HAP-1 (cell line): ENCODE measurements around the gene PTGER3.

Experiments used
- DNase-seq, 2 experiments: peaks; one replicate each; pipeline ENCODE4 v3.0.0-alpha.2; 2016 to 2020; ENCODE audit warnings: low spot score in 2 of 2
- H3K27me3 ChIP-seq: fragments of 250-450 bp; sonication (Bioruptor Pico); 2 replicates; pipeline ENCODE4 v1.5.1; 2020; ENCODE audit warnings: low read depth, mild to moderate bottlenecking, moderate library complexity
- H3K36me3 ChIP-seq: fragments of 250-450 bp; sonication (Bioruptor Pico); replicated peaks from 2 replicates; pipeline ENCODE4 v1.5.1; 2020; ENCODE audit warnings: mild to moderate bottlenecking
- H3K4me1 ChIP-seq: fragments of 250-450 bp; sonication (Bioruptor Pico); 2 replicates; pipeline ENCODE4 v1.5.1; 2020; ENCODE audit warnings: mild to moderate bottlenecking
- H3K4me3 ChIP-seq: fragments of 250-450 bp; sonication (Bioruptor Pico); 2 replicates; pipeline ENCODE4 v1.5.1; 2020; ENCODE audit warnings: mild to moderate bottlenecking, moderate library complexity
- H3K9me3 ChIP-seq: fragments of 250-450 bp; sonication (Bioruptor Pico); 2 replicates; pipeline ENCODE4 v1.5.1; 2020; ENCODE audit warnings: mild to moderate bottlenecking, moderate library complexity
- in situ Hi-C: fragments of 300-500 bp; cut with MboI; formaldehyde crosslinking; loops from 3 replicates; pipeline ENCODE4 v1.14.3; 2020; ENCODE audit warnings: low sequenced_read_pairs, inconsistent platforms, mixed read lengths

PTGER3 gene

DNA sequence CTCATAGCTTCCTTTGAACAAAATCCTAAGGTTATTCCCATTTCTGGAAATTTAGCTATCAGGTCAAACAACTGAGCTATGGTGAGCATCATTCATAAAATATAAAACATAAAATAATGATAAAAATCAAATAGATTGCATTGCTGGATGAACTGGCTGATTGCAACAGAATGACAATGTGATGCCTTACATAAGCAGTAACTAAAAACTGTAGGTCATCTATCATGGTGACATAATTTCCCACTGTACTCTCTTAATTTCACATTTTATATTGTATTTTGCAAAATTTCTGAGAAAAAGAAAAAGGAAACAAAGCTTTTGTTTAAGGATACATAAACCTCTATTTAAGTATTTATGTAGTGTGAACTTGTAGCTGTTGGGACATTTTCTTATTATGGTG is 4.6 kb downstream of the PTGER3 start:
- peaks cover 2% of the 10 kb centered on the region; the same call in 1 of the 2 replicates for H3K36me3 ChIP-seq
- DNase-seq, result no peak
- no peaks in the 10 kb centered on the region for H3K9me3 ChIP-seq
- no peak overlapping the region for H3K4me3 ChIP-seq
- in situ Hi-C loops, result loop anchor here (10.0 kb wide), 1 partner anchor 508 kb away; no protein-coding TSS in a partner anchor
- H3K27me3 ChIP-seq, result no peaks in the 10 kb centered on the region
- peaks cover 11% of the 10 kb centered on the region for H3K4me1 ChIP-seq

GRCh38 chr1:71041806-71042205 is 5.8 kb downstream of the PTGER3 start:
- no peaks in the 10 kb centered on the region for H3K9me3 ChIP-seq
- H3K36me3 ChIP-seq, result peaks cover 8% of the 10 kb centered on the region; the same call in 1 of the 2 replicates
- H3K4me1 ChIP-seq, result peaks cover 8% of the 10 kb centered on the region
- no peak for DNase-seq
- in situ Hi-C loops, result loop anchor here (10.0 kb wide), 1 partner anchor 507 kb away; no protein-coding TSS in a partner anchor
- no peaks in the 10 kb centered on the region for H3K27me3 ChIP-seq
- no peak overlapping the region for H3K4me3 ChIP-seq

DNA sequence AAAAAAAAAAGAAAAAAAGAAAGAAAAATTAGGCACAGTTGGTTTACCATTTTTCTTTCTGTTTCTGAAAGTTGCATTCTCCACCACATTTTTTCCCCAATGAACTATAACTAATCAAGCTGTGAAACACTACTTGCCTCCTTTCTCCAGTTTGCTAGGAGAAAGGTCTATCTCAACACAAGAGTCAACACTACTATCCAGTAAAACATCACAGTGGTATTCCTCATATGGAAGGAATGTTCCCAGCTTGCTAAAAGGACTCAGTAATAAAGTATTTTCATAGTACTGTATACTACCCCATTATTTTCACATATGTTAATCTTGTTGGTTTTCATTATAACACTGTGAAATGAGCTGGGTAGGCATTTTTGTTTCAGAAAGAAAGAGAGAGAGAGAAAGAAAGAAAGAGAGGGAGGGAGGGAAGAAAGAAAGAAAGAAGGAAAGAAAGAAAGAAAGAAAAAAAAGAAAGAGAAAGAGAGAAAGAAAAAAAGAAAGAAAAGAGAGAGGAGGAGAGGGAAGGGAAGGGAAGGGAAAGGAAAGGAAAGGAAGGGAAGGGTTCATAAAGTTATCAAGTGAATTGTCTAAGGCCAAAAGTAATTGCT is 7.9 kb downstream of the PTGER3 start:
- Histone ChIP-seq H3K36me3 (peaks cover 8% of the 10 kb centered on the region; the same call in 1 of the 2 replicates), H3K27me3 (no peaks in the 10 kb centered on the region), H3K9me3 (no peaks in the 10 kb centered on the region), H3K4me3 (no peak overlapping the region), H3K4me1 (peaks cover 8% of the 10 kb centered on the region)
- no peak for DNase-seq
- in situ Hi-C loops, result loop anchor here (10.0 kb wide), 1 partner anchor 505 kb away; no protein-coding TSS in a partner anchor

GRCh38 chr1:71038942-71039341 is 8.7 kb downstream of the PTGER3 start:
- no peak for DNase-seq
- in situ Hi-C loops, result no loop called here
- H3K4me3 ChIP-seq, result no peak overlapping the region
- no peaks in the 10 kb centered on the region for H3K9me3 ChIP-seq
- peaks cover 8% of the 10 kb centered on the region for H3K4me1 ChIP-seq
- no peaks in the 10 kb centered on the region for H3K27me3 ChIP-seq
- H3K36me3 ChIP-seq, result peaks cover 8% of the 10 kb centered on the region; the same call in 1 of the 2 replicates

DNA sequence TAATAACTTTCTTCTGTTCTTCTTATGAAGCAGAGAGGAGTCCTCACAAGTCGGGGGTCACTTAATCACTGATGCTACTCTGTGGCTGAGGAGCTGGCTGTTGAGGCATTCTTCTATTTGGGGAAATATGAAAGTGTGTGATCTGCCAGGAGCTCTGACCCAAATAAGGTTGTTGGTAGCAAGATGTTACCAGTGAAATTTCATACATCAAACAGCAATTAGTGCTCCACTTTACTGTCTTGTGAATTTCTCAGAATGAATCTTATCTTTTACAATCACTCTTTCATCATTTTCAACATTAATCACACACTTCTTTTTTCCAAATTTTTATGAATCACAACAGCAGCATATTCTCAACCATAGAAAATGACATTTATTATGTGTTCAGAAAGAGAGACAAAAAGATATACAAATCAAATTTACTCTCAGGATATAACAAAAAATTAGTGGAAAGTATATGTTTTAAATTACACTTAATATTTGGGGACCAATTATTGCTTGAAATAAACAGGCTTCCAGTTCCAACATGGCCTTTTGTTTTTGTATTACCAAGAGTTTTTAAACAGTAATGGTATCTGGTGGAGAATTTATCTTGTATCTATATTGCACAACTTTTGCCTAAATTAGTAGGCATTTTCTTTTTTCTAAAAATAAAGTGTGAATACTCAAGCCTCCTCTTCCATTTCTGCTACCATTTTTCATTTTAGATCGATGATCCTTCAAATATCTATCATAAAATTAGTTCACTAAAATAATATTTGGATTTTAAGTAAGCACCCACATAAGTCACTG is 9.6 kb downstream of the PTGER3 start:
- H3K4me1 ChIP-seq, result peaks cover 8% of the 10 kb centered on the region
- in situ Hi-C loops, result no loop called here
- no peaks in the 10 kb centered on the region for H3K9me3 ChIP-seq
- no peaks in the 10 kb centered on the region for H3K27me3 ChIP-seq
- DNase-seq, result no peak
- no peak overlapping the region for H3K4me3 ChIP-seq
- peaks cover 8% of the 10 kb centered on the region; the same call in 1 of the 2 replicates for H3K36me3 ChIP-seq

DNA sequence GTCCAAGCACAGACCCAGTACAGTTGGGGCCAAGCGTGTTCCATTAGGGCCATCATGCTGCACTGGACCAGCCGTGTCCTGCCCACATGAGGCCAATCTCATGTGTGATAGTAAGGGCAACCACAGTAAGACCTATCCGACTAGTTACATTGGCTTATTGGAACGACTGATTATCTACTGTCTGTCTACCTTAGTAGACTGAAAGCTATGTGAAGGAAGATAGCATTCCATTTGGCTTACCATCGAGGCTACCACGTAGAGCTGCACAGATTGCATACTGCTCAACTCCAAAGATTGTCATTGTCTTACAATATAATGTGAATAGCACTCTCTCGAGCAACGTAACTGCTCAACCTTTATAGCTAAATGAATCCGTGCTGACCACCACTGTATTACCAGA is 10.6 kb downstream of the PTGER3 start:
- Histone ChIP-seq H3K4me1 (no peaks in the 10 kb centered on the region; the same call in 1 of the 2 replicates), H3K4me3 (no peak overlapping the region), H3K27me3 (no peaks in the 10 kb centered on the region), H3K9me3 (no peaks in the 10 kb centered on the region), H3K36me3 (peaks cover 8% of the 10 kb centered on the region; the same call in 1 of the 2 replicates)
- in situ Hi-C loops, result no loop called here
- DNase-seq, result no peak

DNA sequence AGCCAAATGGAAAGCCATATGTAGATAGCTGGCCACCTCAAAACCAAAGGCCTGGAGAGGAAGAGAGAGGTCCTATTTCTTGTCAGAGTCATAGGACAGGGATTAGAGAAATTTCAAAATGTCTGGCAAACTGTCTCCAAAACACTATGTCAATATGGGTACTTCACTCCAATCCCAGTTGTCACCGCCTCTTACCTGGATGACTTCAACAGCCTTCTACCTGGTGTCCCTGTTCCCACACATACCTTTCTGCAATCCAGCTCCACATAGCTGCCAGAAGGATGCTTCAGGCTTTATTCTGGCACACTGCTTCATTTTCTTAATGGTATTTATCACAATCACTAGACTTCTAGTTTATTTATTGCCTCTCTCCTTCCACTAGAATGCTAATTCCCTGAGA is 14.5 kb downstream of the PTGER3 start:
- H3K27me3 ChIP-seq, result no peaks in the 10 kb centered on the region
- peaks cover 8% of the 10 kb centered on the region for H3K4me1 ChIP-seq
- no peak overlapping the region for H3K4me3 ChIP-seq
- in situ Hi-C loops, result no loop called here
- no peaks in the 10 kb centered on the region for H3K9me3 ChIP-seq
- peaks cover 6% of the 10 kb centered on the region; the same call in 1 of the 2 replicates for H3K36me3 ChIP-seq
- no peak for DNase-seq

DNA sequence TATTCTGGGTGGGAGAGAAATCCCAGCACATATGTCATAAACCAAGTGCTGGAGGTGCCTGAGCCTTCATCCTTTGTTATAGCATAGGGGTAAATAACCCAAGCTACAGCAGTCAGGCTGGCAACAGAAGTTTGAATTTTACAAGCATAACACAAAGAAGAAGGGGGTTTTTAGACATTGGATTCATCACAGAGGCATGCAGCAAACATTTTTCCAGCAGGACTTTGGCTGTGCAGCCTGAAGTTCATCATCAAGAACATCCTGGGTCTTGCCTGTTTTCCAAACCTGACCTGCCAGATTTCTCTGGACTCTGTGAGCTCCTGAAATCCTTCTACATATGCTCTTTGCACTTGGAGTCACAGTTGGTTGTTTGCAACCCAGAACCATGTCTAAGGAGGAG is 16.2 kb downstream of the PTGER3 start:
- in situ Hi-C loops, result no loop called here

DNA sequence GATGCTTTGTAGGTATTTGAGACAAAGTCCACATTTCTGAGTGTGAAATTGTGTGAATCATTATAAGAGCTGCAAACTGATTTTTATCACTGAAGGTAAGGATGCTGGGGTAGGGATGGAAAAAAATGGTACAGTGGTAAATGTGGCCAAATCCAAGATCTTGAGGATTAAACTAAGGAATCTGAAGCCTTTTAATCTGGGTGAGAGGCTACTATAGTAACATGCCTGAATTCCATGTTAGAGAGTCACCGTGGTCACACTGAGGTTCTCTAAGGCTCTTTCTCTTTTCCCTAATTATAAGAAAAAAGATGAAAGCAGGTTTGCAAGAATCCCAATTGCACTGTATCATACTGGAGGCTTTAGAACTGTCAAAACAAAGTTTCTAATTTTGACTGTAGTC is 17.6 kb downstream of the PTGER3 start:
- Histone ChIP-seq H3K9me3 (no peaks in the 10 kb centered on the region), H3K27me3 (no peaks in the 10 kb centered on the region), H3K4me3 (no peak overlapping the region), H3K4me1 (peaks cover 9% of the 10 kb centered on the region), H3K36me3 (no peaks in the 10 kb centered on the region; the same call in 1 of the 2 replicates)
- DNase-seq, result no peak
- in situ Hi-C loops, result no loop called here

More for the DNA sequence above, 16.2 kb downstream of the PTGER3 start:
- H3K9me3 ChIP-seq, result no peaks in the 10 kb centered on the region
- H3K36me3 ChIP-seq, result no peaks in the 10 kb centered on the region; the same call in 1 of the 2 replicates
- no peak for DNase-seq
- H3K4me1 ChIP-seq, result peaks cover 9% of the 10 kb centered on the region
- H3K4me3 ChIP-seq, result no peak overlapping the region
- H3K27me3 ChIP-seq, result no peaks in the 10 kb centered on the region

DNA sequence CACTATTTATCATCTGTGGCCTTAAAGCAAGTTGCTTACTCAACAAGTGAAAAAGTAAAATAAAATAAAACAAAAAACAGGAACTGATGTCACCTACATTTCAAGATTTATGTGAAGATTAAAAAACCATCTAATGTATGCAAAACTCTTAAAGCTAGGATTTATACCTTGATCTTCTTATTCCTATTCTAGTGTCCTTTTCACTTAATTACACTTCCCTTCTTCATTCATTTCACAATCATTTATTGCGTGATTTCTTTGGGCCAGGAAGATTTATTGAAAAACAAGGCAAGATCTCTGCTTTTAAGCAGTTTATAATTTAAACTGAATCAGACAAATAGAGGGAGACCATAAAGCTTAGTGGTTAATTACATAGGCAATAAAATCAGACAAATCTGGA is 18.6 kb downstream of the PTGER3 start:
- peak in 1 of 2 experiments; percentile 48 for DNase-seq
- in situ Hi-C loops, result no loop called here
- Histone ChIP-seq H3K27me3 (no peaks in the 10 kb centered on the region), H3K4me3 (no peak overlapping the region), H3K36me3 (no peaks in the 10 kb centered on the region), H3K9me3 (no peaks in the 10 kb centered on the region), H3K4me1 (peaks cover 9% of the 10 kb centered on the region)

GRCh38 chr1:71027991-71028390 is 19.6 kb downstream of the PTGER3 start:
- no peaks in the 10 kb centered on the region for H3K9me3 ChIP-seq
- no peaks in the 10 kb centered on the region for H3K27me3 ChIP-seq
- in situ Hi-C loops, result no loop called here
- H3K36me3 ChIP-seq, result no peaks in the 10 kb centered on the region
- H3K4me3 ChIP-seq, result no peak overlapping the region
- peaks cover 9% of the 10 kb centered on the region for H3K4me1 ChIP-seq
- DNase-seq, result peak in 1 of 2 experiments; percentile 18

DNA sequence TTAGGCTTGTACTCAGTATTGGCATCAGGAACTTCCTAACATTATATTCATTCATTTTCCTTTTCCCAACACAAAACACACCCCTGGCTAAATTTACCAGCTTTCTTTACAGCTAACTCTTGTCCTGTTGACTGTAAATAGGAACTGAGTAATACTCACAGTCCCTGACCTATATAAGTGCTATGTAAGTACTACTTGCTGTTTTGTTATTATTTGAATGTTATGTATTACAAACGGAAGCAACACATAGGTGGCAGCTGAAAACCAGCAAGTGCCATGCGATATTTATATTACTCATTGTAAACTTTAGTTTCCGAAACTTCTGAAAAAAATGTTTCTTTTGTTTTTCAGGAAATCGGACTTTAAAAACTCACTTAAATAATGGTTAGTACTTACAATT is 21.5 kb downstream of the PTGER3 start:
- no peak for DNase-seq
- no peak overlapping the region for H3K4me3 ChIP-seq
- peaks cover 9% of the 10 kb centered on the region for H3K4me1 ChIP-seq
- H3K36me3 ChIP-seq, result no peaks in the 10 kb centered on the region
- H3K9me3 ChIP-seq, result no peaks in the 10 kb centered on the region
- in situ Hi-C loops, result no loop called here
- H3K27me3 ChIP-seq, result no peaks in the 10 kb centered on the region

DNA sequence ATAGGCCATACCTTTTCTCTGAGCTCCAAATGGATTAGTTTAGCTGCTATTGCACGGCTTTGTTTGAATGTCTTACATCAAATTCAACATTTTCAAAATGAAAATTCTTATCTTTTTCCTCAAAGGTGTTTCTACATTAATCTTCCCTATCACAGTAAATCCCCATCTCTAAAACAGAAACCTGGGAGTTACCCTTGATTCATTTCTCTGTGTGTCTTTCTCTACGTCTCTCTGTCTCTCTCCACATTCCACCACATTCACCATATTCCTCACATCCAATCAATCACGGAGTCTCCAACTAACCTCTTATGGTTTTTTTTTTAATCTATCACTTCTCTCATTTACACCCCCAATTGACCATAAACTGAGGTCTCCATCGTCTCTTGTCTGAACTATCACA is 24.1 kb downstream of the PTGER3 start:
- Histone ChIP-seq H3K36me3 (no peaks in the 10 kb centered on the region), H3K27me3 (no peaks in the 10 kb centered on the region), H3K4me1 (peaks cover 3% of the 10 kb centered on the region; the same call in 1 of the 2 replicates), H3K4me3 (no peak overlapping the region), H3K9me3 (no peaks in the 10 kb centered on the region)
- no peak for DNase-seq
- in situ Hi-C loops, result no loop called here
